ENCODE measurements around the gene ARHGEF12.

DNA sequence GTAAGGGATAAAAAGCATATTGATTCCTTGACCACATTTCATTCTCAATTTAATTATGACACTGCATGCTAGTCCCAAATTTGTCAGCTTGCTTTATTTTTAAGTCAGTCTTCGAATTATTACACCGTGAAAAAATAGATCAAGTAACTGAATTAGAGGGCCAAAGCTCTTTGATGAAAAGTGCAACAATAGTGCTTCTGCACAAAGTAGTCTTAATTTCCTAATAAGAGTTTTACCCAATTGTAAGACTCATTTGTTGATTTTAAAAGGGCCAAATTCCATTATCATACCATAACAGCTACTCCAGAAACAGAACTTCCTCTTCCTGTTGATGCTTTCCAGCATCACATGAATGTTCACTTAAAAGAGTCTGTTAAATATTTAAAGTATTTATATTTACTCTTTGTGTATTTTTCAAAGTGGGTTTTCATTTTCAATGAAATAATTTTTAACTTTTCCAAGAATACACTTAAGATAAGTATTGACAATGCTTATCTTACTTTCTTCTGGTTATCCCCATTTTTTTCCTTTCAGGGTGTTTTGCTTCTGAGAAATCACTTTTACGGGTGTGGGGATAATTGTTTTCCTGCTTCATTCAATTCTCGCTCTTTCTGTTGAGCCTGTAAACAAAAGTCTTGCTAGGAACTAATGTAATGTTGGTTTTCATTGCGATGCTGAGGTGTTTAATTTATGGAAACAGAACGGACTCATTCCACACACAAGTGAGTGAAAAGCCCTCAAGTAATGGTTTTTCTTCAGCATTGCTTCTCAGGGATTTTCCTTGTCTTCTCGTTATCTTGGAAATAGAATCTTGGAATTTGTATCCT lies 2.1 kb downstream of the ARHGEF12 start:
- TF ChIP-seq, protein P1, sequence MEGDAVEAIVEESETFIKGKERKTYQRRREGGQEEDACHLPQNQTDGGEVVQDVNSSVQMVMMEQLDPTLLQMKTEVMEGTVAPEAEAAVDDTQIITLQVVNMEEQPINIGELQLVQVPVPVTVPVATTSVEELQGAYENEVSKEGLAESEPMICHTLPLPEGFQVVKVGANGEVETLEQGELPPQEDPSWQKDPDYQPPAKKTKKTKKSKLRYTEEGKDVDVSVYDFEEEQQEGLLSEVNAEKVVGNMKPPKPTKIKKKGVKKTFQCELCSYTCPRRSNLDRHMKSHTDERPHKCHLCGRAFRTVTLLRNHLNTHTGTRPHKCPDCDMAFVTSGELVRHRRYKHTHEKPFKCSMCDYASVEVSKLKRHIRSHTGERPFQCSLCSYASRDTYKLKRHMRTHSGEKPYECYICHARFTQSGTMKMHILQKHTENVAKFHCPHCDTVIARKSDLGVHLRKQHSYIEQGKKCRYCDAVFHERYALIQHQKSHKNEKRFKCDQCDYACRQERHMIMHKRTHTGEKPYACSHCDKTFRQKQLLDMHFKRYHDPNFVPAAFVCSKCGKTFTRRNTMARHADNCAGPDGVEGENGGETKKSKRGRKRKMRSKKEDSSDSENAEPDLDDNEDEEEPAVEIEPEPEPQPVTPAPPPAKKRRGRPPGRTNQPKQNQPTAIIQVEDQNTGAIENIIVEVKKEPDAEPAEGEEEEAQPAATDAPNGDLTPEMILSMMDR (conservative IDR thresholded peaks at IDR 0.05; ENCODE audit: low read depth in 2 of 2), result no peak
- TF ChIP-seq EZH2phosphoT487 (IDR thresholded peaks at IDR 0.05; ENCODE audit: unreplicated experiment) (no peak), EZH2 (IDR thresholded peaks at IDR 0.05; ENCODE audit: low read depth, unreplicated experiment) (no peak), POLR2AphosphoS5 (IDR thresholded peaks at IDR 0.05; ENCODE audit: low read depth) (no peak), CREB1 (CRISPR knock-in tag; IDR thresholded peaks at IDR 0.05; ENCODE audit: low read depth) (no peak), JUNB (IDR thresholded peaks at IDR 0.05; ENCODE audit: unreplicated experiment) (no peak), ZNF114 (CRISPR knock-in tag; IDR thresholded peaks at IDR 0.05) (no peak)
- TF ChIP-seq, protein P2, sequence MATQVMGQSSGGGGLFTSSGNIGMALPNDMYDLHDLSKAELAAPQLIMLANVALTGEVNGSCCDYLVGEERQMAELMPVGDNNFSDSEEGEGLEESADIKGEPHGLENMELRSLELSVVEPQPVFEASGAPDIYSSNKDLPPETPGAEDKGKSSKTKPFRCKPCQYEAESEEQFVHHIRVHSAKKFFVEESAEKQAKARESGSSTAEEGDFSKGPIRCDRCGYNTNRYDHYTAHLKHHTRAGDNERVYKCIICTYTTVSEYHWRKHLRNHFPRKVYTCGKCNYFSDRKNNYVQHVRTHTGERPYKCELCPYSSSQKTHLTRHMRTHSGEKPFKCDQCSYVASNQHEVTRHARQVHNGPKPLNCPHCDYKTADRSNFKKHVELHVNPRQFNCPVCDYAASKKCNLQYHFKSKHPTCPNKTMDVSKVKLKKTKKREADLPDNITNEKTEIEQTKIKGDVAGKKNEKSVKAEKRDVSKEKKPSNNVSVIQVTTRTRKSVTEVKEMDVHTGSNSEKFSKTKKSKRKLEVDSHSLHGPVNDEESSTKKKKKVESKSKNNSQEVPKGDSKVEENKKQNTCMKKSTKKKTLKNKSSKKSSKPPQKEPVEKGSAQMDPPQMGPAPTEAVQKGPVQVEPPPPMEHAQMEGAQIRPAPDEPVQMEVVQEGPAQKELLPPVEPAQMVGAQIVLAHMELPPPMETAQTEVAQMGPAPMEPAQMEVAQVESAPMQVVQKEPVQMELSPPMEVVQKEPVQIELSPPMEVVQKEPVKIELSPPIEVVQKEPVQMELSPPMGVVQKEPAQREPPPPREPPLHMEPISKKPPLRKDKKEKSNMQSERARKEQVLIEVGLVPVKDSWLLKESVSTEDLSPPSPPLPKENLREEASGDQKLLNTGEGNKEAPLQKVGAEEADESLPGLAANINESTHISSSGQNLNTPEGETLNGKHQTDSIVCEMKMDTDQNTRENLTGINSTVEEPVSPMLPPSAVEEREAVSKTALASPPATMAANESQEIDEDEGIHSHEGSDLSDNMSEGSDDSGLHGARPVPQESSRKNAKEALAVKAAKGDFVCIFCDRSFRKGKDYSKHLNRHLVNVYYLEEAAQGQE (IDR thresholded peaks at IDR 0.05; ENCODE audit: unreplicated experiment), result no peak
- TF ChIP-seq, protein P3, sequence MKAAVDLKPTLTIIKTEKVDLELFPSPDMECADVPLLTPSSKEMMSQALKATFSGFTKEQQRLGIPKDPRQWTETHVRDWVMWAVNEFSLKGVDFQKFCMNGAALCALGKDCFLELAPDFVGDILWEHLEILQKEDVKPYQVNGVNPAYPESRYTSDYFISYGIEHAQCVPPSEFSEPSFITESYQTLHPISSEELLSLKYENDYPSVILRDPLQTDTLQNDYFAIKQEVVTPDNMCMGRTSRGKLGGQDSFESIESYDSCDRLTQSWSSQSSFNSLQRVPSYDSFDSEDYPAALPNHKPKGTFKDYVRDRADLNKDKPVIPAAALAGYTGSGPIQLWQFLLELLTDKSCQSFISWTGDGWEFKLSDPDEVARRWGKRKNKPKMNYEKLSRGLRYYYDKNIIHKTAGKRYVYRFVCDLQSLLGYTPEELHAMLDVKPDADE (IDR thresholded peaks at IDR 0.05), result no peak
